ENCODE data around the gene SPAAR.

The SPAAR gene

GRCh38 chr9:35905051-35905781, 4.1 kb upstream of the SPAAR start:
- no peak overlapping the region for H3K27ac ChIP-seq (ENCODE audit: low read depth, low read length, poor library complexity, severe bottlenecking)
- H3K4me2 ChIP-seq (ENCODE audit: low read length), result no peak overlapping the region

DNA sequence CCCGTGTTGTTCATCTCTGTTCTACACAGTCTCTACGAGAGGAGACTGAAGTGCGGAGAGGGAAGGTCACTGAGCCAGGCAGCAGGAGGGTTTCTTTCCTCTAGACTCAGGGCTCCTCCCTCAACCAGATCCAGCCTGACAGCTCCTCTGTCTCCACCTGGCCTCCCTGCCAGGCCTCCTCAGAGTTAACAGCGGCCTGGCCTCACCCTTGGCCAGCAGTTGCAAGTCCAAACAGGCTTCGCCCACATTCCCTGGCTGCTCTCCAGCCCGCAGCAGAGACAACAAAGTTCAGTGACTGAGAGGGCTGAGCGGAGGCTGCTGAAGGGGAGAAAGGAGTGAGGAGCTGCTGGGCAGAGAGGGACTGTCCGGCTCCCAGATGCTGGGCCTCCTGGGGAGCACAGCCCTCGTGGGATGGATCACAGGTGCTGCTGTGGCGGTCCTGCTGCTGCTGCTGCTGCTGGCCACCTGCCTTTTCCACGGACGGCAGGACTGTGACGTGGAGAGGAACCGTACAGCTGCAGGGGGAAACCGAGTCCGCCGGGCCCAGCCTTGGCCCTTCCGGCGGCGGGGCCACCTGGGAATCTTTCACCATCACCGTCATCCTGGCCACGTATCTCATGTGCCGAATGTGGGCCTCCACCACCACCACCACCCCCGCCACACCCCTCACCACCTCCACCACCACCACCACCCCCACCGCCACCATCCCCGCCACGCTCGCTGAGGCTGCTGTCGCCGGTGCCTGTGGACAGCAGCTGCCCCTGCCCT, 3.2 kb upstream of the SPAAR start, which contains the start of gene HRCT1:
HRCT1 (plus strand) TSS at position 291 of the 768 bp plus-strand sequence; CDS start at position 377, 86 bp downstream.
- Histone ChIP-seq H3K9ac (ENCODE audit: low read length) (no peak within 1 kb of the TSS), H3K36me3 (ENCODE audit: insufficient read depth, low read length) (no peaks in the 10 kb centered on the region), H3K4me1 (ENCODE audit: insufficient read depth, low read length, severe bottlenecking) (no peaks in the 10 kb centered on the region), H3F3A (ENCODE audit: insufficient read depth, low read length) (no peaks in the 10 kb centered on the region), H3K27ac (ENCODE audit: low read depth, low read length, poor library complexity, severe bottlenecking) (no peak within 1 kb of the TSS), H4K20me1 (ENCODE audit: insufficient read depth, low read length) (no peaks in the 10 kb centered on the region), H3K9me3 (ENCODE audit: low read length) (no peaks in the 10 kb centered on the region), H3K4me3 (ENCODE audit: low read depth, low read length, poor library complexity, severe bottlenecking) (no peak within 1 kb of the TSS), H3K79me2 (ENCODE audit: insufficient read depth, low read length) (no peaks in the 10 kb centered on the region), H3K4me2 (ENCODE audit: low read length) (no peak within 1 kb of the TSS), H3K9me2 (ENCODE audit: low read depth, low read length) (no peaks in the 10 kb centered on the region), H2AFZ (ENCODE audit: low read length) (no peak within 1 kb of the TSS), H3K27me3 (ENCODE audit: insufficient read depth, low read length) (no peaks in the 10 kb centered on the region; the same call in 1 of the 2 replicates)
- TF ChIP-seq, protein P1, sequence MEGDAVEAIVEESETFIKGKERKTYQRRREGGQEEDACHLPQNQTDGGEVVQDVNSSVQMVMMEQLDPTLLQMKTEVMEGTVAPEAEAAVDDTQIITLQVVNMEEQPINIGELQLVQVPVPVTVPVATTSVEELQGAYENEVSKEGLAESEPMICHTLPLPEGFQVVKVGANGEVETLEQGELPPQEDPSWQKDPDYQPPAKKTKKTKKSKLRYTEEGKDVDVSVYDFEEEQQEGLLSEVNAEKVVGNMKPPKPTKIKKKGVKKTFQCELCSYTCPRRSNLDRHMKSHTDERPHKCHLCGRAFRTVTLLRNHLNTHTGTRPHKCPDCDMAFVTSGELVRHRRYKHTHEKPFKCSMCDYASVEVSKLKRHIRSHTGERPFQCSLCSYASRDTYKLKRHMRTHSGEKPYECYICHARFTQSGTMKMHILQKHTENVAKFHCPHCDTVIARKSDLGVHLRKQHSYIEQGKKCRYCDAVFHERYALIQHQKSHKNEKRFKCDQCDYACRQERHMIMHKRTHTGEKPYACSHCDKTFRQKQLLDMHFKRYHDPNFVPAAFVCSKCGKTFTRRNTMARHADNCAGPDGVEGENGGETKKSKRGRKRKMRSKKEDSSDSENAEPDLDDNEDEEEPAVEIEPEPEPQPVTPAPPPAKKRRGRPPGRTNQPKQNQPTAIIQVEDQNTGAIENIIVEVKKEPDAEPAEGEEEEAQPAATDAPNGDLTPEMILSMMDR (IDR thresholded peaks at IDR 0.05; ENCODE audit: low read length), result no peak
- no peak for TF ChIP-seq EZH2 (IDR thresholded peaks at IDR 0.05; ENCODE audit: borderline replicate concordance, low read length)

More at GRCh38 chr9:35905051-35905781, 4.1 kb upstream of the SPAAR start:
- H3K36me3 ChIP-seq (ENCODE audit: insufficient read depth, low read length), result no peaks in the 10 kb centered on the region
- H3K4me3 ChIP-seq (ENCODE audit: low read depth, low read length, poor library complexity, severe bottlenecking), result no peak overlapping the region
- H3K9me2 ChIP-seq (ENCODE audit: low read depth, low read length), result no peaks in the 10 kb centered on the region
- H3F3A ChIP-seq (ENCODE audit: insufficient read depth, low read length), result no peaks in the 10 kb centered on the region
- H4K20me1 ChIP-seq (ENCODE audit: insufficient read depth, low read length), result no peaks in the 10 kb centered on the region
- H3K27me3 ChIP-seq (ENCODE audit: insufficient read depth, low read length), result no peaks in the 10 kb centered on the region; the same call in none of the 2 replicates
- H3K79me2 ChIP-seq (ENCODE audit: insufficient read depth, low read length), result no peaks in the 10 kb centered on the region
- no peaks in the 10 kb centered on the region for H3K4me1 ChIP-seq (ENCODE audit: insufficient read depth, low read length, severe bottlenecking)
- TF ChIP-seq, protein P1 (IDR thresholded peaks at IDR 0.05; ENCODE audit: low read length), result no peak
- TF ChIP-seq EZH2 (IDR thresholded peaks at IDR 0.05; ENCODE audit: borderline replicate concordance, low read length), result no peak
- no peak overlapping the region for H2AFZ ChIP-seq (ENCODE audit: low read length)
- H3K9me3 ChIP-seq (ENCODE audit: low read length), result no peaks in the 10 kb centered on the region
- H3K9ac ChIP-seq (ENCODE audit: low read length), result no peak overlapping the region

DNA sequence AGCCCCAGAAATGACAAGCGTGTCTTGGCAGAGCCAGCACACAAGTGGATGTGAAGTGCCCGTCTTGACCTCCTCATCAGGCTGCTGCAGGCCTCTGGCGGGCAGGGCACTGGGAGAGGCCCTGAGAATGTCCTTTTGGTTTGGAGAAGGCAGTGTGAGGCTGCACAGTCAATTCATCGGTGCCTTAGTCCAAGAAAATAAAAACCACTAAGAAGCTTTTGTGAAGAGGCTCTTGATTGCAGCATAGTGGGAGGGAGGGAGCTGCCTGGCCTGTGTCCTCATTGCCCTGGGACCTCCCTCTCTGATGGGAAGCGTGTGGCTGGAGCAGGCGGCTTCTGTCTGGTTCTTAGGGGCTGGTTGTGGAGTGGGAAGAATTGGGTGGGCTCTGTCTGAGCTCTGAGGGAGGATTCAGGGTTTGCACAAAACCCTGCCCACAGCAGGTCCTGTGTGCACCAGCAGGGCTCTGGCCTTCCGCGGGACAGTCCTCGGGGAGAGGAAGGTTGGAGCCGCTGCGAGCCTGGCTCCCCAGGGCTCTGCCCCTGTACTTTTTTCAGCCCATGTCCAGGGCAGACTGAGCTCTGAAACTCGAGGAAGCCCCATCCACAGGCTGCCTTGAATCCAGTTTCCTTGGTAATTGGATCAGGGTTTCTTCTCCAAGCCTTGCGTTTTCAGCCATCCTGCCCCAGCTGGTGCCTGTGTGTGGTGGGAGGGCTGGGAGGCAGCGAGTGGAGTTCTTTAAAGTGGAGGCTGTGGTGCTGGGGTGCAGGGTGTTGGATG, 2.2 kb upstream of the SPAAR start:
- Histone ChIP-seq H3K4me3 (ENCODE audit: low read depth, low read length, poor library complexity, severe bottlenecking) (no peak overlapping the region), H3K79me2 (ENCODE audit: insufficient read depth, low read length) (no peaks in the 10 kb centered on the region), H3K9me3 (ENCODE audit: low read length) (no peaks in the 10 kb centered on the region), H3K9ac (ENCODE audit: low read length) (no peak overlapping the region), H3K4me2 (ENCODE audit: low read length) (no peak overlapping the region), H3K27me3 (ENCODE audit: insufficient read depth, low read length) (no peaks in the 10 kb centered on the region; the same call in 1 of the 2 replicates), H3K9me2 (ENCODE audit: low read depth, low read length) (no peaks in the 10 kb centered on the region), H3F3A (ENCODE audit: insufficient read depth, low read length) (no peaks in the 10 kb centered on the region), H3K27ac (ENCODE audit: low read depth, low read length, poor library complexity, severe bottlenecking) (no peak overlapping the region), H2AFZ (ENCODE audit: low read length) (no peak overlapping the region), H3K4me1 (ENCODE audit: insufficient read depth, low read length, severe bottlenecking) (no peaks in the 10 kb centered on the region), H3K36me3 (ENCODE audit: insufficient read depth, low read length) (no peaks in the 10 kb centered on the region), H4K20me1 (ENCODE audit: insufficient read depth, low read length) (no peaks in the 10 kb centered on the region)
- TF ChIP-seq, protein P1 (IDR thresholded peaks at IDR 0.05; ENCODE audit: low read length), result no peak
- TF ChIP-seq EZH2 (IDR thresholded peaks at IDR 0.05; ENCODE audit: borderline replicate concordance, low read length), result no peak
